B cell (primary cell): Measurements from ENCODE around the gene SLC4A1. TPM values are rescaled to one million over a fixed set of nuclear protein-coding genes. Genes with fewer than 3 reads are reported as not detected.

Experiments used
- ATAC-seq: fragments of 200-7000 bp; cut with Tn5 transposase; one replicate; pipeline ENCODE4 v1.10.0; 2021; ENCODE audit warnings: low read depth, mild to moderate bottlenecking, moderate number of reproducible peaks, moderate library complexity
- CTCF ChIA-PET: fragments of 350-600 bp; sonication (Branson Sonifier 250); formaldehyde crosslinking; loops from one replicate; lab custom pipeline; 2021; ENCODE audit warnings: antibody characterized with exemption, inconsistent platforms; lab: Charles Lee
- POLR2A ChIA-PET: fragments of 350-600 bp; sonication (Branson Sonifier 250); formaldehyde crosslinking; loops from one replicate; lab custom pipeline; 2021; ENCODE audit warnings: antibody characterized with exemption; lab: Charles Lee
- DNase-seq: peaks from one replicate; pipeline ENCODE4 v3.0.0; 2013
- H2AFZ ChIP-seq: 2 replicates; pipeline ENCODE4 v1.6.1; 2012; ENCODE audit warnings: mild to moderate bottlenecking, low read depth, low read length; ENCODE audit not compliant: insufficient read depth, poor library complexity, severe bottlenecking
- H3K27ac ChIP-seq, 2 donors: 1 replicate in 1 of 2; 2 replicates in 1 of 2; pipeline ENCODE4 v1.5.1; 2012 to 2013; ENCODE audit warnings: low read length in 2 of 2, mild to moderate bottlenecking in 2 of 2, moderate library complexity in 1 of 2
- H3K27me3 ChIP-seq, 4 experiments: fragments of 200-600 bp in 1 of 4; sonication (generic) in 1 of 4; replicated peaks in 1 of 4; 1 replicate in 2 of 4; 2 replicates in 2 of 4; pipeline versions ENCODE4 v1.6.1 to v1.7.0; 2013 to 2016; ENCODE audit warnings: low read length in 3 of 4, mild to moderate bottlenecking in 2 of 4, mixed read lengths in 1 of 4, moderate library complexity in 1 of 4; ENCODE audit not compliant: insufficient read depth in 4 of 4, control insufficient read depth in 3 of 4; ENCODE audit errors: control extremely low read depth in 1 of 4
- H3K36me3 ChIP-seq, 2 experiments: replicated peaks in 1 of 2; 1 replicate in 1 of 2; 2 replicates in 1 of 2; pipeline versions ENCODE4 v1.6.1 to v1.7.1; 2013; ENCODE audit warnings: low read length in 1 of 2; ENCODE audit not compliant: insufficient read depth in 2 of 2, control insufficient read depth in 1 of 2; ENCODE audit errors: control extremely low read depth in 1 of 2, extremely low read depth in 1 of 2
- H3K4me1 ChIP-seq, 2 donors: fragments of 200-600 bp in 1 of 2; sonication (generic) in 1 of 2; 1 replicate in 1 of 2; 2 replicates in 1 of 2; pipeline versions ENCODE4 v1.5.1 to v1.6.1; 2013 to 2017; ENCODE audit warnings: low read length in 2 of 2; ENCODE audit not compliant: control insufficient read depth in 2 of 2, insufficient read depth in 2 of 2
- H3K4me2 ChIP-seq: replicated peaks from 2 replicates; pipeline ENCODE3; 2012; ENCODE audit warnings: mild to moderate bottlenecking, low read depth, low read length; ENCODE audit not compliant: poor library complexity, severe bottlenecking
- H3K4me3 ChIP-seq, 5 experiments: fragments of 200-600 bp in 1 of 5; sonication (generic) in 1 of 5; 1 replicate in 3 of 5; 2 replicates in 2 of 5; pipeline versions ENCODE4 v1.5.1 to v1.7.0; 2011 to 2016; ENCODE audit warnings: low read length in 4 of 5, mild to moderate bottlenecking in 4 of 5, low read depth in 2 of 5, control low read depth in 1 of 5, moderate library complexity in 1 of 5; ENCODE audit not compliant: insufficient read depth in 1 of 5; ENCODE audit errors: control extremely low read depth in 1 of 5, extremely low read depth in 1 of 5
- H3K79me2 ChIP-seq: fragments of 200-600 bp; sonication (generic); one replicate; pipeline ENCODE4 v1.6.0; 2016; ENCODE audit warnings: low read length; ENCODE audit not compliant: control insufficient read depth, insufficient read depth
- H3K9ac ChIP-seq: fragments of 200-600 bp; sonication (generic); 2 replicates; pipeline ENCODE4 v1.6.1; 2017; ENCODE audit warnings: mild to moderate bottlenecking, low read length, moderate library complexity
- H3K9me3 ChIP-seq, 3 donors: one replicate each; pipeline versions ENCODE4 v1.6.1 to v1.7.1; 2013; ENCODE audit warnings: low read length in 2 of 3; ENCODE audit not compliant: control insufficient read depth in 2 of 3, insufficient read depth in 1 of 3; ENCODE audit errors: control extremely low read depth in 1 of 3
- H4K20me1 ChIP-seq: 2 replicates; pipeline ENCODE4 v1.6.0; 2012; ENCODE audit warnings: mild to moderate bottlenecking, low read length; ENCODE audit not compliant: insufficient read depth, control insufficient read depth, poor library complexity, severe bottlenecking
- H3K27ac Mint-ChIP-seq: one replicate; pipeline ENCODE4 v1.8.0; 2021; ENCODE audit warnings: mixed read lengths
- H3K27me3 Mint-ChIP-seq: one replicate; pipeline ENCODE4 v1.8.0; 2021; ENCODE audit warnings: mixed read lengths
- H3K4me1 Mint-ChIP-seq: one replicate; pipeline ENCODE4 v1.8.0; 2021; ENCODE audit warnings: mixed read lengths
- H3K4me3 Mint-ChIP-seq: one replicate; pipeline ENCODE4 v1.8.0; 2021; ENCODE audit warnings: mixed read lengths
- H3K9me3 Mint-ChIP-seq: one replicate; pipeline ENCODE4 v1.8.0; 2022; ENCODE audit warnings: mixed read lengths; ENCODE audit not compliant: insufficient read depth
- EZH2 ChIP-seq: IDR thresholded peaks from 2 replicates; pipeline ENCODE4 v1.6.1; 2012; ENCODE audit warnings: borderline replicate concordance, low read depth, mild to moderate bottlenecking, moderate library complexity, low read length; ENCODE audit not compliant: insufficient read depth, poor library complexity, severe bottlenecking
- WGBS: methylation state at CpG from one replicate; pipeline ENCODE4 v1.1.5; 2013; ENCODE audit warnings: missing lambda C conversion rate; ENCODE audit not compliant: insufficient coverage; 5-methylcytosine and 5-hydroxymethylcytosine counted together
- intact Hi-C: fragments of 100-400 bp; cut with micrococcal nuclease; formaldehyde crosslinking; loops from one replicate; pipeline ENCODE4 v1.10.0; 2022
- polyA plus RNA-seq: library from polyadenylated mRNA; depleted of rRNA; stranded (reverse); fragments of >200 nt; gene quantifications from 2 replicates; pipeline ENCODE4 v1.2.3, GENCODE V29; 2012
- total RNA-seq, 2 donors: library from RNA; stranded (reverse); fragments of 120-200 nt in 1 of 2; gene quantifications; 1 replicate in 1 of 2; 2 replicates in 1 of 2; pipeline versions ENCODE4 v1.2.3 to v1.2.4, GENCODE V29; 2013 to 2022
- TF ChIP-seq, protein P1 (sequence below): fragments of 200-600 bp; IDR thresholded peaks from one replicate; pipeline ENCODE4 v1.8.0; 2022; ENCODE audit warnings: antibody characterized with exemption, mild to moderate bottlenecking

SLC4A1 gene
- total and polyA plus RNA-seq, 2 donors (not counting 1 experiment from before 2014, with no cell fraction given): 0.22 TPM; not detected in 1

DNA sequence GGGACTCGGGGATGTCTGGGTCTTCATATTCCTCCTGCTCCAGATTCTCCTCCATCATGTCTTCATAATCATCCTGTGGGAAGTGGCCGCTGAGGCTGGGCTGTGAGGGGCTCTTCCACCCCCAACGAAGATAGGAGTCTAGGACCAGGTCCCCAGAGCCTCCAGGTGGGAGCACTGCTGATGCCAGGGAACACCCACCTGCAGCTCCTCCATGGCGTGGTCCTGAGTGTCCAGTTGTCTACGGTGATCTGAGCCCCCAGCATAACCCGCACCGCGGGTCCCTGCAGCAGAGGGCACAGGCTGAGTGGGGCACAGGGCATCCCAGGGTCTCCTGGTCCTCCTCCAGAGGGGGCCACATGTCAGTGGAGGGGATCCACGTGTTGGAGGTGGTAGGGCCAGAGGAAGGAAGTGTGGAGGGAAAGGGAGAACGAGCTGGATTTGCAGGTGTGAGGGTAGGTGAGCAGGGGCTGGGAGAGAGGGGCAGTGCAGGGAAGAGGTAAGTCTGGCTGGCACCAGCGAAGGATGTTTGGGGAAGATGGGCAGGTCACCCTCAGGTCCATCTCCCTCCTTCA lies 5.2 kb downstream of the SLC4A1 start:
- H3K27ac Mint-ChIP-seq: no peak overlapping the region
- no peaks in the 10 kb centered on the region for H3K27me3 Mint-ChIP-seq
- H3K4me1 Mint-ChIP-seq: no peaks in the 10 kb centered on the region
- ChIA-PET CTCF (interaction anchor here (1.1 to 1.5 kb wide), 2 partner anchors 10 to 53 kb away, joined by 3 to 5 read pairs; no protein-coding TSS in a partner anchor), POLR2A (no interaction called here)
- 71% methylated on average over 9 of the region's 11 CpGs for WGBS
- H3K4me1 ChIP-seq: no peaks in the 10 kb centered on the region
- DNase-seq (no peak), ATAC-seq (no peak)
- H3K4me3 ChIP-seq: no peak overlapping the region
- no peaks in the 10 kb centered on the region for H3K9me3 ChIP-seq
- no peak for TF ChIP-seq EZH2
- TF ChIP-seq, protein P1, sequence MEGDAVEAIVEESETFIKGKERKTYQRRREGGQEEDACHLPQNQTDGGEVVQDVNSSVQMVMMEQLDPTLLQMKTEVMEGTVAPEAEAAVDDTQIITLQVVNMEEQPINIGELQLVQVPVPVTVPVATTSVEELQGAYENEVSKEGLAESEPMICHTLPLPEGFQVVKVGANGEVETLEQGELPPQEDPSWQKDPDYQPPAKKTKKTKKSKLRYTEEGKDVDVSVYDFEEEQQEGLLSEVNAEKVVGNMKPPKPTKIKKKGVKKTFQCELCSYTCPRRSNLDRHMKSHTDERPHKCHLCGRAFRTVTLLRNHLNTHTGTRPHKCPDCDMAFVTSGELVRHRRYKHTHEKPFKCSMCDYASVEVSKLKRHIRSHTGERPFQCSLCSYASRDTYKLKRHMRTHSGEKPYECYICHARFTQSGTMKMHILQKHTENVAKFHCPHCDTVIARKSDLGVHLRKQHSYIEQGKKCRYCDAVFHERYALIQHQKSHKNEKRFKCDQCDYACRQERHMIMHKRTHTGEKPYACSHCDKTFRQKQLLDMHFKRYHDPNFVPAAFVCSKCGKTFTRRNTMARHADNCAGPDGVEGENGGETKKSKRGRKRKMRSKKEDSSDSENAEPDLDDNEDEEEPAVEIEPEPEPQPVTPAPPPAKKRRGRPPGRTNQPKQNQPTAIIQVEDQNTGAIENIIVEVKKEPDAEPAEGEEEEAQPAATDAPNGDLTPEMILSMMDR: no peak
- no peak overlapping the region for H2AFZ ChIP-seq
- H3K27me3 ChIP-seq: no peaks in the 10 kb centered on the region
- intact Hi-C loops: no loop called here
- H3K9me3 Mint-ChIP-seq: no peaks in the 10 kb centered on the region
- no peak overlapping the region for H3K4me2 ChIP-seq
- H3K4me3 Mint-ChIP-seq: no peak overlapping the region
- H3K27ac ChIP-seq: no peak overlapping the region
- no peaks in the 10 kb centered on the region for H4K20me1 ChIP-seq
- H3K9ac ChIP-seq: no peak overlapping the region
- no peaks in the 10 kb centered on the region for H3K79me2 ChIP-seq
- H3K36me3 ChIP-seq: no peaks in the 10 kb centered on the region

DNA sequence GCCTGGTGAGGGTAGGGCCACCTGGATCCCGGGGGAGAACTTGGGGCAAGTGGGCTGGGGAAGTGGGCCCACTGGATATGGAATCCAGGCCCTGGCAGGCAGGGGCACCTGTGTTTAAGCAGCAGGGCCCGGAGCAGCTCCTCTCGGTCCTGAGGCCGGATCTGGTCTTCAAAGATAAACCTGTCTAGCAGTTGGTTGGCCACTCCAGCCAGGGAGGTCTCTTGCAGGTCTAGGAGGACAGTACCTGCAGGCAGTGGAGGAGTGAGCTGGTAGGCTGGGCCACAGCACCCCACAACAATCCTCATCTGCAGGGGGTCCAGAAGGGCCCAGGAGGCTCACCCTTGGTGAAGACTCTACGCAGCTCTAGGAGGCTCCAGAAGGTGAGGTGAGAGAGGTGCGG lies 7.6 kb downstream of the SLC4A1 start:
- no peaks in the 10 kb centered on the region for H3K4me1 Mint-ChIP-seq
- Histone ChIP-seq H2AFZ (no peak overlapping the region), H3K9me3 (no peaks in the 10 kb centered on the region), H3K36me3 (no peaks in the 10 kb centered on the region), H3K27me3 (peaks cover 0 to 3% (median 0%) of the 10 kb centered on the region in 4 experiments), H3K79me2 (no peaks in the 10 kb centered on the region), H3K4me2 (no peak overlapping the region), H3K9ac (no peak overlapping the region), H3K27ac (no peak overlapping the region), H4K20me1 (no peaks in the 10 kb centered on the region), H3K4me1 (no peaks in the 10 kb centered on the region), H3K4me3 (no peak overlapping the region)
- 100% methylated on average over 4 of the region's 6 CpGs for WGBS
- no peaks in the 10 kb centered on the region for H3K9me3 Mint-ChIP-seq
- no peak overlapping the region for H3K27ac Mint-ChIP-seq
- POLR2A ChIA-PET: no interaction called here
- TF ChIP-seq, protein P1: no peak
- no peak for TF ChIP-seq EZH2
- no peak overlapping the region for H3K4me3 Mint-ChIP-seq
- ATAC-seq: no peak
- CTCF ChIA-PET: no interaction called here
- no peak for DNase-seq
- intact Hi-C loops: no loop called here
- peaks cover 6% of the 10 kb centered on the region for H3K27me3 Mint-ChIP-seq
